Inferior parietal cortex (tissue), 1 donor: Measurements from ENCODE around the gene TFR2.

ENCODE experiments used
- DNase-seq: peaks from one replicate; pipeline ENCODE4 v3.0.0-alpha.2; 2016; ENCODE audit errors: extremely low spot score

The TFR2 gene

GRCh38 chr7:100586266-100587025 is 54.9 kb downstream of the TFR2 start, which contains the start of gene FBXO24:
Gene FBXO24, plus strand, starts transcription at chr7:100586328. Its CDS starts 298 bp downstream, at chr7:100586626.
- DNase-seq = peak; percentile 100

GRCh38 chr7:100585511-100586265 is 55.7 kb downstream of the TFR2 start, which contains the start of gene LRCH4:
Gene LRCH4, minus strand, starts transcription at chr7:100586129. Its CDS starts 29 bp downstream, at chr7:100586100.
- no peak for DNase-seq

- DNase-seq = no peak
Measured at GRCh38 chr7:100584683-100585510, 56.5 kb downstream of the TFR2 start.

GRCh38 chr7:100584054-100584682 is 57.2 kb downstream of the TFR2 start:
- no peak for DNase-seq

- DNase-seq = no peak
Measured at GRCh38 chr7:100583132-100584053, 58.0 kb downstream of the TFR2 start.

- no peak for DNase-seq
Measured at GRCh38 chr7:100582650-100583049, 58.7 kb downstream of the TFR2 start.

GRCh38 chr7:100582041-100582579 is 59.2 kb downstream of the TFR2 start:
- no peak for DNase-seq

GRCh38 chr7:100580466-100581283 is 60.7 kb downstream of the TFR2 start:
- DNase-seq = no peak

GRCh38 chr7:100578246-100579183 is 62.8 kb downstream of the TFR2 start:
- DNase-seq = no peak

- DNase-seq = no peak
Measured at GRCh38 chr7:100577507-100577906, 63.8 kb downstream of the TFR2 start.

- DNase-seq = no peak
Measured at GRCh38 chr7:100577103-100577502, 64.2 kb downstream of the TFR2 start.

- no peak for DNase-seq
Measured at GRCh38 chr7:100576384-100576993, 64.9 kb downstream of the TFR2 start.

- no peak for DNase-seq
Measured at GRCh38 chr7:100575746-100576383, 65.5 kb downstream of the TFR2 start.

- no peak for DNase-seq
Measured at GRCh38 chr7:100575206-100575631, 66.1 kb downstream of the TFR2 start.

- DNase-seq = no peak
Measured at GRCh38 chr7:100574362-100575205, 66.8 kb downstream of the TFR2 start.

- DNase-seq = no peak
Measured at GRCh38 chr7:100573691-100574361, 67.5 kb downstream of the TFR2 start, which contains the start of gene SAP25. Gene SAP25, minus strand, starts transcription at chr7:100573900. Its CDS starts 158 bp downstream, at chr7:100573742.
